ENCODE data around the gene DMRTC1B.

GRCh38 chrX:72735561-72735960, 41.1 kb upstream of the DMRTC1B start:
- TF ChIP-seq CTCF (IDR thresholded peaks at IDR 0.05): no peak
- TF ChIP-seq HMGXB4 (CRISPR knock-in tag; IDR thresholded peaks at IDR 0.05): no peak
- no peak for TF ChIP-seq MXD4 (CRISPR knock-in tag; IDR thresholded peaks at IDR 0.05; ENCODE audit: borderline replicate concordance)
- TF ChIP-seq ZNF396 (CRISPR knock-in tag; IDR thresholded peaks at IDR 0.05; ENCODE audit: borderline replicate concordance): no peak

Measured in WTC11 (cell line).